Measurements from ENCODE around the gene ALDH6A1.

- TF ChIP-seq CTCF (IDR thresholded peaks at IDR 0.05; ENCODE audit: low read length) (no peak), EZH2 (optimal IDR thresholded peaks at IDR 0.05; ENCODE audit: low read depth, low read length) (no peak)
Measured at GRCh38 chr14:74089251-74090020, 5.2 kb upstream of the ALDH6A1 start.

All from MM.1S (cell line).